Thyroid gland (tissue), 4 donors: Measurements from ENCODE around the gene PDZD8.

ENCODE experiments used
- CTCF ChIP-seq, 6 experiments: fragments of 200-600 bp in 3 of 6; fragments of 450-650 bp in 3 of 6; sonication (generic) in 3 of 6; IDR thresholded peaks; one replicate each; pipeline ENCODE4 v1.5.1; 2016 to 2019; ENCODE audit warnings: antibody characterized with exemption in 6 of 6, mild to moderate bottlenecking in 2 of 6, inconsistent platforms in 1 of 6, moderate library complexity in 1 of 6
- POLR2A ChIP-seq, 2 donors: fragments of 450-650 bp; IDR thresholded peaks; one replicate each; pipeline ENCODE4 v1.6.1; 2017; ENCODE audit warnings: antibody characterized with exemption in 2 of 2, mild to moderate bottlenecking in 2 of 2, moderate library complexity in 1 of 2

DNA sequence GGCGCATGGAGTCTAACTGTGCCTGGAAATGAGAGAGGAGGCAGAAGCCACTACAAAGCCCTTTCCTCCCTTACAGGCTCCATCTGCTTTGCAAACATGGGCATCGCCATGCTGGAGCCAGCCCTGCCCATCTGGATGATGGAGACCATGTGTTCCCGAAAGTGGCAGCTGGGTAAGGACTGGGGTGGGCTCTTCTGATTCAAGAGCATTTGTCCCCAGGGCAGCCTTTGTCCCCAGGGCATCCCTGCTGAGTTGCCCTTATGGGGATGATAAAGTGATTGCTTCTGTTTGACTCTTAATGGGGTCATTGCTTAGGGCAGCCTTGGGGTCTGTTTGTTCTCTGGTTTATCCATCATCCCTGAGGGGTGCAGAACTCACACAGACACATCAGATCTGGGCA, 117.5 kb downstream of the PDZD8 start:
- TF ChIP-seq CTCF (IDR thresholded peaks at IDR 0.05) (no peak), POLR2A (IDR thresholded peaks at IDR 0.05) (no peak)
